ENCODE results near the gene STXBP1. TPM values are rescaled to one million over a fixed set of nuclear protein-coding genes. Genes with fewer than 3 reads are reported as not detected.

Gene STXBP1
- total RNA-seq, 2 experiments from 2014 or later: 19.8 to 21.7 TPM

- ATAC-seq (ENCODE audit: low read depth) (no peak), DNase-seq (no peak)
- Mint-ChIP-seq H3K9me3 (no peaks in the 10 kb centered on the region), H3K27ac (no peak overlapping the region), H3K4me1 (peaks cover 6% of the 10 kb centered on the region), H3K36me3 (peaks cover 23% of the 10 kb centered on the region), H3K27me3 (no peaks in the 10 kb centered on the region), H3K4me3 (no peak overlapping the region)
- POLR2A ChIA-PET: no interaction called here
Observed at GRCh38 chr9:127739614-127740330, 127.7 kb downstream of the STXBP1 start.

- no peak overlapping the region for H3K4me3 Mint-ChIP-seq
- peaks cover 1% of the 10 kb centered on the region for H3K4me1 Mint-ChIP-seq
- H3K27ac Mint-ChIP-seq: no peak overlapping the region
- H3K9me3 Mint-ChIP-seq: no peaks in the 10 kb centered on the region
- ATAC-seq (ENCODE audit: low read depth) (no peak), DNase-seq (no peak)
- peaks cover 26% of the 10 kb centered on the region for H3K36me3 Mint-ChIP-seq
- no peaks in the 10 kb centered on the region for H3K27me3 Mint-ChIP-seq
- POLR2A ChIA-PET: interaction anchor here (0.7 kb wide), 1 partner anchor 29 kb away, joined by 3 read pairs; no protein-coding TSS in a partner anchor
Observed at GRCh38 chr9:127741831-127742434, 129.9 kb downstream of the STXBP1 start.

Other genes with a start within 250 kb of the STXBP1 start
- gene SLC2A8, start 215.1 kb upstream of the STXBP1 start, total RNA-seq: 1 to 10 TPM; 3.4 to 4.1 TPM
- gene ZNF79, start 187.9 kb upstream of the STXBP1 start, total RNA-seq: 10 to 100 TPM; 14.2 to 15.0 TPM
- gene RPL12, start 160.9 kb upstream of the STXBP1 start, total RNA-seq: 1,000 to 10,000 TPM; 1,332 to 1,343 TPM
- 10 to 100 TPM; 22.4 to 25.5 TPM for gene LRSAM1, start 160.8 kb upstream of the STXBP1 start, total RNA-seq
- under 1 TPM in 1 of 2 experiments, not detected in 1; 0.23 TPM for gene CFAP157, start 94.7 kb downstream of the STXBP1 start, total RNA-seq
- gene PTRH1, start 103.4 kb downstream of the STXBP1 start, total RNA-seq: 10 to 100 TPM in 1 of 2 experiments, 1 to 10 TPM in 1; 9.9 to 13.1 TPM
- gene TTC16, start 103.8 kb downstream of the STXBP1 start, total RNA-seq: 1 to 10 TPM; 4.4 to 5.3 TPM
- gene TOR2A, start 123.0 kb downstream of the STXBP1 start, total RNA-seq: 10 to 100 TPM; 21.7 to 24.4 TPM
- 10 to 100 TPM; 64.6 to 67.1 TPM for gene SH2D3C, start 166.4 kb downstream of the STXBP1 start, total RNA-seq
- 100 to 1,000 TPM; 134 to 136 TPM for gene CDK9, start 173.8 kb downstream of the STXBP1 start, total RNA-seq
- 100 to 1,000 TPM; 108 to 109 TPM for gene FPGS, start 190.6 kb downstream of the STXBP1 start, total RNA-seq
- gene ENG, start 242.4 kb downstream of the STXBP1 start, total RNA-seq: 10 to 100 TPM; 19.7 to 20.1 TPM